BLaER1 (cell line): ENCODE data around the gene CCL22.

Experiments
- H3K27ac ChIP-seq: shearing (Covaris generic); formaldehyde crosslinking; 2 replicates; pipeline ENCODE4 v1.8.1; 2022
- H3K27me3 ChIP-seq: shearing (Covaris generic); formaldehyde crosslinking; 2 replicates; pipeline ENCODE4 v1.8.1; 2022
- H3K36me3 ChIP-seq: shearing (Covaris generic); formaldehyde crosslinking; 2 replicates; pipeline ENCODE4 v1.8.1; 2022
- H3K4me1 ChIP-seq: shearing (Covaris generic); formaldehyde crosslinking; 2 replicates; pipeline ENCODE4 v1.8.1; 2022
- H3K4me2 ChIP-seq: shearing (Covaris generic); formaldehyde crosslinking; 2 replicates; pipeline ENCODE4 v1.8.1; 2022
- H3K4me3 ChIP-seq: shearing (Covaris generic); formaldehyde crosslinking; 2 replicates; pipeline ENCODE4 v1.8.1; 2022
- H3K9ac ChIP-seq: shearing (Covaris generic); formaldehyde crosslinking; 2 replicates; pipeline ENCODE4 v1.8.1; 2022
- H3K9me3 ChIP-seq: shearing (Covaris generic); formaldehyde crosslinking; 2 replicates; pipeline ENCODE4 v1.8.1; 2022
- H4K20me1 ChIP-seq: shearing (Covaris generic); formaldehyde crosslinking; 2 replicates; pipeline ENCODE4 v1.8.1; 2022
- Cebpa-rat ChIP-seq: shearing (Covaris generic); IDR thresholded peaks from 2 replicates; pipeline ENCODE4 v1.8.1; 2022

CCL22 gene

DNA sequence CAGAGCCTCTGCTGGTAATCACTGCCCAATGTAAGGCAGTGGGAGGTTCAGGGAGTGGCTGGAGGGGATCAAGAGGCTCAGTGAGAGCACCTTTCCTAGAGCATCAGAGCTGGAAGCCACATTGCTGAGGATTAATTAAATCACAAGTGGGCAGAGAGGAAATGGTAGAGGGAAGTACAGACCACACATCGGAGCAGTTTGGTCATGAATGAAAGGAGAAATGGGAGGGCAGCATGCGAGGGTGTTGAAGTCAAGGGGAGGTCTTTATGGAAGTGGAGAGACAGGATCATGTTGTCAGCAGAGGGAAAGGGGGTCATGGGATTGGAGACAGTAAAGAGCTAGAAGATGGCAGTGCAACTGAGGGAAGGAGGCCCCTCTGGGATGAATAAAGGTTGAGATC lies 48.3 kb downstream of the CCL22 start:
- H3K9me3 ChIP-seq = no peaks in the 10 kb centered on the region
- H4K20me1 ChIP-seq = no peaks in the 10 kb centered on the region
- H3K9ac ChIP-seq = no peak overlapping the region
- H3K36me3 ChIP-seq = no peaks in the 10 kb centered on the region
- no peak overlapping the region for H3K27ac ChIP-seq
- no peak for TF ChIP-seq Cebpa-rat
- no peaks in the 10 kb centered on the region for H3K27me3 ChIP-seq
- peak overlapping the region; percentile 48 for H3K4me2 ChIP-seq
- H3K4me3 ChIP-seq = no peak overlapping the region
- peaks cover 47% of the 10 kb centered on the region for H3K4me1 ChIP-seq

GRCh38 chr16:57407521-57408353 lies 49.2 kb downstream of the CCL22 start:
- peaks cover 52% of the 10 kb centered on the region for H3K4me1 ChIP-seq
- no peaks in the 10 kb centered on the region for H4K20me1 ChIP-seq

DNA sequence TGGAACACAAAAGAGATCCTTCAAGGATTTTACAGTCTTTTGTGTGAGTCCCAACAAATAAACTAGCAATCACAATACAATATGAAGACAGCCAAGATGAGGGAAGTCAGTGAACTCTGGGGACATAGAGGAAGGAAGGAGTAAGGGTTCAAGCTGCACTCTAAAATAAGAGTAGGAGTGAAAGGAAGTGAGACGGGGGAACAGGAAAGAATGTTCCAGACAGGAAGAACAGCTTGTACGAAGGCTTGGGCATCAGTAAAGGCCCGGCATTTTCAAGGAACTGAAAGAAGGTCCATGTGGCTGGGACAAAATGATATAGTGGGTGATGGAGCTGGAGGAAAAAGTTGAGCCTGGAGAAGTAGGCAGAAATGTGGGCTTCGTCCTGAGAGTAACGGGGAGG lies 50.5 kb downstream of the CCL22 start:
- Histone ChIP-seq H3K9ac (no peak overlapping the region), H3K4me1 (peaks cover 65% of the 10 kb centered on the region), H4K20me1 (no peaks in the 10 kb centered on the region), H3K9me3 (no peaks in the 10 kb centered on the region), H3K27me3 (no peaks in the 10 kb centered on the region), H3K27ac (no peak overlapping the region), H3K36me3 (no peaks in the 10 kb centered on the region), H3K4me3 (no peak overlapping the region), H3K4me2 (peak overlapping the region; percentile 52)
- TF ChIP-seq Cebpa-rat = no peak

More at GRCh38 chr16:57407521-57408353, 49.2 kb downstream of the CCL22 start:
- H3K27me3 ChIP-seq = no peaks in the 10 kb centered on the region
- H3K9me3 ChIP-seq = no peaks in the 10 kb centered on the region
- no peaks in the 10 kb centered on the region for H3K36me3 ChIP-seq
- H3K27ac ChIP-seq = no peak overlapping the region
- no peak overlapping the region for H3K4me3 ChIP-seq
- no peak for TF ChIP-seq Cebpa-rat
- H3K4me2 ChIP-seq = peak overlapping the region; percentile 48; the same call in 1 of the 2 replicates
- no peak overlapping the region for H3K9ac ChIP-seq

GRCh38 chr16:57409870-57410587 lies 51.4 kb downstream of the CCL22 start:
- no peak for TF ChIP-seq Cebpa-rat
- H3K9me3 ChIP-seq = no peaks in the 10 kb centered on the region
- no peaks in the 10 kb centered on the region for H4K20me1 ChIP-seq
- H3K4me1 ChIP-seq = peaks cover 67% of the 10 kb centered on the region
- H3K4me3 ChIP-seq = no peak overlapping the region
- no peak overlapping the region; the same call in 1 of the 2 replicates for H3K9ac ChIP-seq
- no peak overlapping the region for H3K27ac ChIP-seq
- no peaks in the 10 kb centered on the region for H3K36me3 ChIP-seq
- peak overlapping the region; percentile 21; the same call in 1 of the 2 replicates for H3K4me2 ChIP-seq
- H3K27me3 ChIP-seq = no peaks in the 10 kb centered on the region

GRCh38 chr16:57411362-57411976 lies 52.9 kb downstream of the CCL22 start:
- Histone ChIP-seq H3K27ac (no peak overlapping the region), H3K9ac (no peak overlapping the region), H4K20me1 (no peaks in the 10 kb centered on the region), H3K9me3 (no peaks in the 10 kb centered on the region), H3K36me3 (no peaks in the 10 kb centered on the region), H3K4me1 (peaks cover 74% of the 10 kb centered on the region), H3K4me3 (no peak overlapping the region), H3K27me3 (no peaks in the 10 kb centered on the region), H3K4me2 (peak overlapping the region; percentile 60)
- no peak for TF ChIP-seq Cebpa-rat

GRCh38 chr16:57412584-57412983 lies 54.0 kb downstream of the CCL22 start:
- no peak overlapping the region for H3K9ac ChIP-seq
- no peaks in the 10 kb centered on the region for H3K9me3 ChIP-seq
- H3K4me1 ChIP-seq = peaks cover 77% of the 10 kb centered on the region
- no peaks in the 10 kb centered on the region for H3K36me3 ChIP-seq
- no peaks in the 10 kb centered on the region for H3K27me3 ChIP-seq
- no peak for TF ChIP-seq Cebpa-rat
- no peaks in the 10 kb centered on the region for H4K20me1 ChIP-seq
- peak overlapping the region; percentile 73 for H3K4me2 ChIP-seq
- H3K27ac ChIP-seq = peak overlapping the region; percentile 63; the same call in 1 of the 2 replicates
- no peak overlapping the region for H3K4me3 ChIP-seq

DNA sequence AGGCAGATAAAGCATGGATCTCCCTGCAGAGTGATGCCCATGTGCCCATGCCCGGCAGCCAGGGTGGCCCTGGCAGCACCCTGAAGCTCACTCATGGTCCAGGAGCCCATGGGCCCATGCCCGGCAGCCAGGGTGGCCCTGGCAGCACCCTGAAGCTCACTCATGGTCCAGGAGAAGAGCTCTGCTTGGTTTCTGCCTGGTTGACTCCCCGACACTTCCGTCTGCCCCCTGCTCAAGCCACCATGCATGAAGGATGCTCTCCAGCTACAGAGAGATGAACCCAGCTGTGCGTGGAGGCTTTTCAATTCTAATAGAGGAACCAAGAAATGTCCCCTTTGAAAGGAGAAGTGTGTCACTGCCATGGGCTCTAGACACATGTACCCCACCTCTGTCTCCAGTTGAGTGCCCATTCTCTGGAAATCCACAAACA lies 54.7 kb downstream of the CCL22 start:
- Histone ChIP-seq H3K36me3 (no peaks in the 10 kb centered on the region), H3K27ac (peak overlapping the region; percentile 63), H4K20me1 (no peaks in the 10 kb centered on the region), H3K4me3 (no peak overlapping the region), H3K9me3 (no peaks in the 10 kb centered on the region), H3K4me1 (peaks cover 78% of the 10 kb centered on the region), H3K27me3 (no peaks in the 10 kb centered on the region), H3K4me2 (peak overlapping the region; percentile 73), H3K9ac (0 out of 2 replicates have a peak overlapping the region, but pooled peaks have one; percentile 19)
- no peak for TF ChIP-seq Cebpa-rat

DNA sequence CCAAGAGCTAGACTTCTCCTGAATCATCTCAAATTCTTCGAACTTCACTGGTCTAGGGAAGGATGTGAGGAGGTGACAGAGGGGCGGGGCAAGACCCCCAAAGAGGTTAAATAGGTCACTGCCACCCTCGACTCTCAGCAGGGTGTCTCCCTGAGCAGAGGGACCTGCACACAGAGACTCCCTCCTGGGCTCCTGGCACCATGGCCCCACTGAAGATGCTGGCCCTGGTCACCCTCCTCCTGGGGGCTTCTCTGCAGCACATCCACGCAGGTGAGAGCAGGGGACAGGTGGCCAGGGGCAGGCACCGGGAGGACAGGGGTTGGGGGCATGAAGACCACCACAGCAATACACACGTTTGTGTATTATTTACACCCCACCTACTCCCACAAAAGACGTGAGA lies 55.1 kb downstream of the CCL22 start:
- no peaks in the 10 kb centered on the region for H3K36me3 ChIP-seq
- H3K4me1 ChIP-seq = peaks cover 79% of the 10 kb centered on the region
- no peaks in the 10 kb centered on the region for H3K9me3 ChIP-seq
- H3K4me3 ChIP-seq = no peak overlapping the region
- H3K27me3 ChIP-seq = no peaks in the 10 kb centered on the region
- no peaks in the 10 kb centered on the region for H4K20me1 ChIP-seq
- no peak overlapping the region for H3K9ac ChIP-seq
- H3K4me2 ChIP-seq = peak overlapping the region; percentile 73
- no peak for TF ChIP-seq Cebpa-rat
- peak overlapping the region; percentile 63; the same call in 1 of the 2 replicates for H3K27ac ChIP-seq
